COR-L47 (cell line): ENCODE results near the gene ACBD6.

ENCODE experiments used
- DNase-seq: peaks from one replicate; lab custom pipeline; 2025; lab: John Stamatoyannopoulos, UW

ACBD6 gene

DNA sequence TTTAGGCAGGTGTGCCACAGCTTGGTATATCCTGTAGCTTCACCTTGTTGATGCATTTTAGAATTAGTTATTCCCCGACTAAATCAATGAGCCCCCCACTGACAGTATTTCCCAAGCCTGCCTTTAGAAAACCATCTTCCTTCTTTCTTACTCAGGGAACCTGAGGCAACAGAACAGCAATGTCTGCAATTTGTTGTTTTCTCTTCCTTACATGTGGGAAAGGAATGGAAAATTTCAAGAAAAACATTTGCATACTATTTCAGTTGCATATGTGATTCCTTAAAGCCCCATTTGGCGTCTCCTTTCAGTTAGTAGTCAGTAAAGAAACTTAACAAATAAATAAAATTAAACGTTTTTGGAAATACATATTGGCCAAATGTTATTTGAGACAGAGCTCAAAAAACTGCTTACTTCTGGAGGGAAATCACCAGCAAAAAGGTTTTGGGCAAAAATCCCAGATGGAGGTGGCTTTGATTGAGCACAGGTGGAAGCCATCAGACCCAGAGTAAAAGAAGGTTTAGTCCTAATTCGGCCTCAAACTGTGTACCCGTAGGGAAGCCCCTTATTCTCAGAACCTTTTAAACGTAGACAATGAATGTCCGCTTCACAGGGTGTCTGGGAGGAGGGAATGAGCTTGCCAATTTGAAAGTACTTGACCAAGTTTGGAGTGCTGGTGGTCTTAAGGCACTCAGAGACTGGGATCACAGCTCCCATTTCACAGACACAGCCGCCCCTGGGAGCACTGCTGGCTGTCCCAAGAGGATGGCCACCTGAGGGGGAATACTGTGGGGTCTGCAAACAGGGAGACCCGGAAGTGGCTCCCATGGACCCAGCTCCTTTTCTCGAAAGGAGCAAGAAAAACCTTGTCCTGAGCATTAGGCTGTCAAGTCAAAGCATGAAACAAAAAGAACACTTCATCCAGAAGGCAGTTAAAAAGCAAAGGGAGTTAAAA, 263.0 kb downstream of the ACBD6 start:
- DNase-seq, result no peak

DNA sequence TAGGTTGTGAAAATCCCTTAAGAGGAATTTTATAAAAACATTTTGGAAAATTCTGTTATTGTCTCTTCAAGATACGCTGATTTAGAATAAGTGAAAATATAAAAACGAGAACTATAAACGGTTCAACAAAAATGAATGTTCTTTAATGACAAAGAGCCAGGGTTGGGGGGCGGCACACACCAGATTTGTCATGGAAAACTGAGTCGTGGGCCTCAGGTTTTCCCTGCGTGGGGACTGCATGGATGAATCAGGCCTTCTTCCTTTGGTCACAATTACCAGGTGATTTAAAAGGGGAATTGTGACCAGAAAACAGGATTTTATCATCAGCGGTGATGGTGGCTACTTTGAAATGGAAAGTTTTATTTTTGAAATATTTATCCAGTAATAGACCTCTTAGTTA, 263.7 kb downstream of the ACBD6 start:
- DNase-seq, result no peak
